ENCODE measurements around the gene IL22. TPM values are rescaled to one million over a fixed set of nuclear protein-coding genes. Genes with fewer than 3 reads are reported as not detected.
A peak's percentile ranks its signal among the peaks of the same experiment; 100 is the strongest.

IL22 gene
- total RNA-seq, 3 donors from 2014 or later = not detected

DNA sequence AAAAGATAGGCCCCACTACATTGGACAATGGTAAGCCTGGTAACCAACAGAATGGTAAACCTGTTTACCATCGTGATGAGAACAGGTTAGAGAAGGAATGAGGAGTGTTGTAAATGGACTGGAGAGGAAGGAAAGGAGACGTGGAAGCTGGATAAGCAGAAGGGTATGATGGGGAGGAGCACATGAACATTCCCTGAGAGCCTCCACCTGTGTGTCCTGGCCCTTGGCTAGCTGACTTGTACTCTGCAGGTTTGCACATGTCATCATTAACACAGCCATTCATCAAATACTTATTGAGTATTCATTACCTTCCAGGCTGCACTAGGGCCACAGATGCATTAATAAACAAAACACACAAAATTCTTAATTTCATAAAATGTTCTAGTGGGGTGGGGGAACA, 23.4 kb downstream of the IL22 start:
- ATAC-seq (no peak), DNase-seq (no peak)
- TF ChIP-seq, protein P1, sequence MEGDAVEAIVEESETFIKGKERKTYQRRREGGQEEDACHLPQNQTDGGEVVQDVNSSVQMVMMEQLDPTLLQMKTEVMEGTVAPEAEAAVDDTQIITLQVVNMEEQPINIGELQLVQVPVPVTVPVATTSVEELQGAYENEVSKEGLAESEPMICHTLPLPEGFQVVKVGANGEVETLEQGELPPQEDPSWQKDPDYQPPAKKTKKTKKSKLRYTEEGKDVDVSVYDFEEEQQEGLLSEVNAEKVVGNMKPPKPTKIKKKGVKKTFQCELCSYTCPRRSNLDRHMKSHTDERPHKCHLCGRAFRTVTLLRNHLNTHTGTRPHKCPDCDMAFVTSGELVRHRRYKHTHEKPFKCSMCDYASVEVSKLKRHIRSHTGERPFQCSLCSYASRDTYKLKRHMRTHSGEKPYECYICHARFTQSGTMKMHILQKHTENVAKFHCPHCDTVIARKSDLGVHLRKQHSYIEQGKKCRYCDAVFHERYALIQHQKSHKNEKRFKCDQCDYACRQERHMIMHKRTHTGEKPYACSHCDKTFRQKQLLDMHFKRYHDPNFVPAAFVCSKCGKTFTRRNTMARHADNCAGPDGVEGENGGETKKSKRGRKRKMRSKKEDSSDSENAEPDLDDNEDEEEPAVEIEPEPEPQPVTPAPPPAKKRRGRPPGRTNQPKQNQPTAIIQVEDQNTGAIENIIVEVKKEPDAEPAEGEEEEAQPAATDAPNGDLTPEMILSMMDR (IDR thresholded peaks at IDR 0.05) = no peak
- Histone ChIP-seq H3K4me1 (ENCODE audit: low read depth) (no peaks in the 10 kb centered on the region), H3K9me3 (no peaks in the 10 kb centered on the region), H3K4me3 (no peak overlapping the region), H3K36me3 (ENCODE audit: low read depth) (no peaks in the 10 kb centered on the region)
- intact Hi-C loops (cut with DNase I, micrococcal nuclease) = no loop called here

- ATAC-seq = no peak
- no peak overlapping the region for H3K4me3 ChIP-seq
- no peaks in the 10 kb centered on the region for H3K4me1 ChIP-seq (ENCODE audit: low read depth)
- no peaks in the 10 kb centered on the region for H3K9me3 ChIP-seq
- H3K36me3 ChIP-seq (ENCODE audit: low read depth) = no peaks in the 10 kb centered on the region
- intact Hi-C loops (cut with DNase I, micrococcal nuclease) = no loop called here
- TF ChIP-seq, protein P1 (IDR thresholded peaks at IDR 0.05) = no peak
- DNase-seq = no peak
Measured at GRCh38 chr12:68227356-68227755, 26.0 kb downstream of the IL22 start.

DNA sequence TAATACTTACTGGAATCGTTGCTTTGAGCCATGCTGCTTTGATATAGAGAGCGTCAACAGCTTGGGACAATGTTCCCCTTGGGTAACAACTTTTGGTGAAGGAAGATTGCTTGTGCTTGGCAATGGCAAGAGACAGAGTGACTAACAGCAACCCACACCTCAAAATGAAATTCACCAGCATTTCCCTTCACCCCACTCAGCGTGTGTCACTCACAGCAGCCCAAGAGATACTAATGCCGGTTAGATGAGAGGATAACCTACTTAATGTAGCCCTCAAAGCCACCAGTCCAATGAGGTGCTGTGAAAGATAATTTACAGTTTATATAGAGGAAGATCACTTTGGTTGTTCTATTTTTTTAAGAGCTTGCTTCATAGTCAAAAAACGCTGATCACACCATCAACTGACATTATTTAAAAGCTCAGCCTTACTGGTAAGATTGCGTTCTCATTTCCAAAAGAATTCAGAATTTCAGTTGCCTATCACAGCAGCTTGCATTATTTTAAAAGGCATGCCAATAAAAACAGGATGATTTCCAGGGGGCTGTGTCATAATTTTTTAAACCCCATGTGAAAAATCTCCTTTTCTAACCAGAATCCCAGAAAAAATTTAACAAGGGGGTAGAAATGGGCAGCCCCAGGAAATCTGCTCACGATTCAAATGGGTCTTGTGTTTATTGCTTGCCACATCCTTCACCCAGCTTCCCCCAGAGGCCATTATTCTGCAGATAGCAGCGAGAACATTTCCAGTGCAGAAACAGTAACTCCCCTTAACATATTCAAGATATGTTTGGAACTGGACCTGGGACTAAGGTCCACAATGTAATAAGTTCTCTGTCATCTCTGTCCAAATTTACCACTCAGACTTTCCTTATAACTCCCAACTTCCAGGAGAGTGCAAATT, 27.6 kb downstream of the IL22 start, which contains the start of gene IL26:
Gene IL26, minus strand, starts transcription at position 235 of the 901 bp plus-strand sequence. Its CDS starts 54 bp downstream, at position 181.
- TF ChIP-seq, protein P1 (IDR thresholded peaks at IDR 0.05) = no peak
- no peak within 1 kb of the TSS for H3K4me3 ChIP-seq
- no peaks in the 10 kb centered on the region for H3K4me1 ChIP-seq (ENCODE audit: low read depth)
- DNase-seq (no peak), ATAC-seq (no peak)
- intact Hi-C loops (cut with DNase I, micrococcal nuclease) = no loop called here
- H3K36me3 ChIP-seq (ENCODE audit: low read depth) = no peaks in the 10 kb centered on the region
- no peaks in the 10 kb centered on the region for H3K9me3 ChIP-seq

DNA sequence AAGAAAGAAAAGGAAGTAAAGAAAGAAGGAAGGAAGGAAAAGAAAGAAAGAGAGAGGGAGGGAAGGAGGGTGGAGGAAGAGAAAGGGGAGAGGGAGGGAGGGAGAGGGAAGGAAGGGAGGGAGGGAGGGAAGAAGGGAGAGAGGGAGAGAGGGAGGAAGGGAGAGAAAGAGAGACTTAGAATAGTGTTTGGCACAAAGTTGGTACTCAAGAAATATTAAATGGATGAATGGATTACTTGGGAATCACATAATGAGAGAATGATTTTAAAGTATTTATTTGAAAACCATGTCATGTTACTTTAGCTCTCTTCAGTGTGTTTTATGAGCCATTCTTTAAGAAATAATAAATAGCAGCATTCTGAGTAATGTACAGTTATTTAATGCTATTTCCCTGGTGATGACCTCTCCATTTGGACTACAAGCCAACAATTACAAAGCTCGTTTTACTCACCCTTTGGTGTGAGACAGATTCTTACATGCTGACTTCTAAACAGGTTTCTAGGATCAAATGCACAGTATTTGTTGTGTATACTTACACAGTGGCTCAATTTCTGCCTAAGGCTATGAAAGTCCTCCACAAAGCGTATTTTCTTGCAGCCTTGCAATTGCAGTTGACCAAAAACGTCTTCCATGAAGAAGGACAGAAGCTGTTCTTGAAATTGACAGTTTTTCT, 28.7 kb downstream of the IL22 start:
- intact Hi-C loops (cut with DNase I, micrococcal nuclease) = loop anchor here (5.0 kb wide), 1 partner anchor 93 kb away; no protein-coding TSS in a partner anchor
- TF ChIP-seq, protein P1 (IDR thresholded peaks at IDR 0.05) = no peak
- Histone ChIP-seq H3K4me3 (no peak overlapping the region), H3K4me1 (ENCODE audit: low read depth) (no peaks in the 10 kb centered on the region), H3K9me3 (no peaks in the 10 kb centered on the region), H3K36me3 (ENCODE audit: low read depth) (no peaks in the 10 kb centered on the region)
- no peak for DNase-seq
- no peak for ATAC-seq

DNA sequence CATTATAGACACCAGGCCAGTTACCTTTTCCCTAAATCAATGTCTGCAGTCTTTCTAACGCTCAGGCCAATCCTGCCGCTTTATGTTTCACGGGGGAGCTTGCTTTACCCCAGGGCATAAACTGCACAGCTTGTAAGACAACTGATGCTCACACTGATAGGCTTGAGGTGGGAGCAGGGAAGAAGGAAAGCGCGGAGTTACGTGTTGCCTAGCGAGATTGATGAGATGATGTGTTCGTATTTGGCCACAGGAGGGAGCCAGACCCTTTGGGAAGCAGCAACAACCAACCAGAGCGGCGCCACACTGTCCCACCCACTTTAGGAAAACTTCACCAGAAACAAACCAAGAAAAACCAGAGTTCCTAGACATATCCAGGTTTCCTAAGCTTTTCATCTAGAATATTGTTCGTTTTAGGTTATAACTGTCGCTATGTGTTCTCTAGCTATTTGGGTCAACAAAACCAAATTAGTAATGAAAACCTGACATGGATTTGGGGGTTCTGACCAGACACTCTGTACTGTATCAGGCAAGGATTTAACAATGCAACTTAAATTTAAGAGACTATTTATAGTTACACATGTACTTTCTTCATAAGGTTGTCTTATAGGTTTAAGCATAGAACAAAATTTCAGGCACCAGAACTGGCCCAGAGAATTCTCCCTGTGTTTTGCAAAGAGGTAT, 30.2 kb downstream of the IL22 start:
- ATAC-seq (peak; percentile 99), DNase-seq (peak; percentile 57 to 86 (median 67))
- TF ChIP-seq, protein P1 (IDR thresholded peaks at IDR 0.05) = peak; percentile 67
- no peak overlapping the region for H3K4me3 ChIP-seq
- H3K9me3 ChIP-seq = no peaks in the 10 kb centered on the region
- no peaks in the 10 kb centered on the region for H3K36me3 ChIP-seq (ENCODE audit: low read depth)
- no peaks in the 10 kb centered on the region for H3K4me1 ChIP-seq (ENCODE audit: low read depth)
- intact Hi-C loops (cut with DNase I, micrococcal nuclease) = loop anchor here (5.0 kb wide), 1 partner anchor 94 kb away; no protein-coding TSS in a partner anchor

Measured in mucosa of descending colon (tissue), 3 donors.